Fibroblast of skin of scalp (primary cell): ENCODE measurements around the gene SASS6. TPM values are rescaled to one million over a fixed set of nuclear protein-coding genes. Genes with fewer than 3 reads are reported as not detected.

Source experiments
- DNase-seq: peaks from one replicate; pipeline ENCODE4 v3.0.0-alpha.2; 2013
- polyA plus RNA-seq, 2 experiments: library from polyadenylated mRNA; unstranded; fragments of 120-200 nt; gene quantifications; one replicate each; pipeline ENCODE4 v1.2.1, GENCODE V29; 2013; ENCODE audit not compliant: insufficient read length in 2 of 2

The SASS6 gene
- polyA plus RNA-seq (2013, experiment 1 of 2; ENCODE audit: insufficient read length), result 3.4 TPM
- 3.8 TPM for polyA plus RNA-seq (2013, experiment 2 of 2; ENCODE audit: insufficient read length)

- peak; percentile 99 for DNase-seq
These were observed at the start of gene SASS6, which contains the start of gene TRMT13 for GRCh38 chr1:100132566-100133477. SASS6 (minus strand) TSS chr1:100132930; CDS start chr1:100132814, 116 bp downstream. TRMT13 (plus strand) TSS chr1:100133163; CDS start chr1:100133169, 6 bp downstream.

GRCh38 chr1:100178091-100178490, 45.4 kb upstream of the SASS6 start, which contains the start of gene LRRC39:
LRRC39 (minus strand) TSS chr1:100178256; CDS start chr1:100168516, 9,740 bp downstream.
- DNase-seq, result no peak

GRCh38 chr1:100177295-100178041, 44.7 kb upstream of the SASS6 start:
- DNase-seq, result no peak

- DNase-seq, result no peak
These were observed 35.3 kb upstream of the SASS6 start for GRCh38 chr1:100168051-100168450.

GRCh38 chr1:100164702-100165101, 32.0 kb upstream of the SASS6 start:
- DNase-seq, result peak; percentile 0

- peak; percentile 85 for DNase-seq
These were observed 31.5 kb upstream of the SASS6 start for GRCh38 chr1:100164216-100164615.

GRCh38 chr1:100162881-100163280, 30.2 kb upstream of the SASS6 start:
- no peak for DNase-seq

GRCh38 chr1:100152271-100152670, 19.5 kb upstream of the SASS6 start:
- no peak for DNase-seq

- no peak for DNase-seq
These were observed 18.9 kb upstream of the SASS6 start for GRCh38 chr1:100151679-100152078.

- DNase-seq, result no peak
These were observed 15.1 kb upstream of the SASS6 start for GRCh38 chr1:100147875-100148274.

- DNase-seq, result no peak
These were observed 14.2 kb upstream of the SASS6 start for GRCh38 chr1:100146958-100147357.

GRCh38 chr1:100145116-100145515, 12.4 kb upstream of the SASS6 start:
- no peak for DNase-seq

- no peak for DNase-seq
These were observed 9.6 kb upstream of the SASS6 start for GRCh38 chr1:100142343-100142742.

GRCh38 chr1:100141192-100141591, 8.5 kb upstream of the SASS6 start:
- DNase-seq, result no peak

- DNase-seq, result no peak
These were observed 4.9 kb upstream of the SASS6 start for GRCh38 chr1:100137602-100138001.

GRCh38 chr1:100134872-100135271, 2.1 kb upstream of the SASS6 start:
- peak; percentile 19 for DNase-seq

- DNase-seq, result no peak
These were observed 1.1 kb downstream of the SASS6 start for GRCh38 chr1:100131623-100132022.

GRCh38 chr1:100130552-100131077, 2.1 kb downstream of the SASS6 start:
- no peak for DNase-seq

- no peak for DNase-seq
These were observed 5.5 kb downstream of the SASS6 start for GRCh38 chr1:100127226-100127625.

- DNase-seq, result peak; percentile 42
These were observed 10.6 kb downstream of the SASS6 start for GRCh38 chr1:100122177-100122576.

- no peak for DNase-seq
These were observed 17.2 kb downstream of the SASS6 start for GRCh38 chr1:100115524-100115923.

GRCh38 chr1:100109554-100110066, 23.1 kb downstream of the SASS6 start:
- no peak for DNase-seq

GRCh38 chr1:100107696-100108095, 25.0 kb downstream of the SASS6 start:
- no peak for DNase-seq
